Inflammatory macrophage treated with lipopolysaccharide for 4 hours (primary cell): ENCODE results near the gene STIM2.

Source experiments
- DNase-seq: peaks from one replicate; pipeline ENCODE4 v3.0.0-alpha.2; 2020

The STIM2 gene

DNA sequence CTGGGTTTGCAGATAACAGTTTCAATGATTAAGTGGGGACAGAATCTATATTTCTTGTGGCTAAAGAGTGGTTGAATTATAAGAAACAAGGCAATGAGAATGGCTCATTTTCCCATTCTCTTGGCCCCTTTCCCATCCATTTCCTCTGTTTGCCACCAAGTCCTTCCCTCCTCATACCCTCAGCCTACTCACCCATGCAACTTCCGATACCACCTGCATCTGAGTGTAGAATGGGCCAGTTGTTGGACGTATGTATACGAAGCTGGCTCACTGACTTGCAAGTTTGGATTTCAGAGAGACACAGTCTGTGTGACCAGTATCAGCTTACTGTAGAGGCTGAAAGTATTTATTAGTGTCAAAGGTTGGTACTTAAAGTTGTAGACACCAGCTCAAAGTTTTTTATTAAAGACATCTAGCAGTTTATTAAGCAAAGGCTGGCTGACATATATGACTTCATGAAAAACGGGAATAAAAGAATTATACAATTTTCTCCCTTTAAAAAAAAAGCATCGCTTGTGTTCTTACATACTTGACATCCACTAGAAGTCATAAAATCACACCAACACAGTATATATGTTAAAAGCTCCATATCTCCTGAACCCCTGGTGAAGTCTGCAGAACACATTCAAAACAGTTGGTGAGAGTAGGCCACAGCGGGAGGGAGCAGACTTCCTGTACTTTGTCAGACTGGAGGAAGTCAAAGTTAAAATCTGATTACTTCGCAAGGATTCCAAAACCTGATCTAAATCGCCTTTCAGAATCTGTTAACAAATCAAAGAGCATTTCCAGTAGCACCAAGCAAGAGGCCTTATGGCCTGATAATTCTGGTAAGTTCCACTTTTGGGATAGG, 22.4 kb upstream of the STIM2 start:
- no peak for DNase-seq

DNA sequence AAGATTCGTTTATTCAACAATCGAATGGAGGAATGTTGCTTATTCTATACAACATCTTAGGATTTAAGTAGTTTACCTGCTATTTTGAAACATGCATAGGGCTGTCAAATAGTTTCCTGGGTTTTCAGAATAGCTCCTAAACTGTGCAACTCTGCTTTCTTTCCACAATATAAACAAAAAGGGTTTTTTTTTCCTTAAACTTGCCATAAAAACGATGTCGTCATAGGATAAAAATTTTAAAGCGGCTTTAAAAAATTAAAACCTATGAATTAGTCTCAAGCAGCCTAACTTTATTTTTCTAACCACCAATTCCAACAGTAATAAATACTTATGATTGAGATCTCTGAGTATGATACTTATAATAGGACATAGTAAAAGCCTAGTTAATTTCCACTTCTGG, 21.6 kb upstream of the STIM2 start:
- no peak for DNase-seq

DNA sequence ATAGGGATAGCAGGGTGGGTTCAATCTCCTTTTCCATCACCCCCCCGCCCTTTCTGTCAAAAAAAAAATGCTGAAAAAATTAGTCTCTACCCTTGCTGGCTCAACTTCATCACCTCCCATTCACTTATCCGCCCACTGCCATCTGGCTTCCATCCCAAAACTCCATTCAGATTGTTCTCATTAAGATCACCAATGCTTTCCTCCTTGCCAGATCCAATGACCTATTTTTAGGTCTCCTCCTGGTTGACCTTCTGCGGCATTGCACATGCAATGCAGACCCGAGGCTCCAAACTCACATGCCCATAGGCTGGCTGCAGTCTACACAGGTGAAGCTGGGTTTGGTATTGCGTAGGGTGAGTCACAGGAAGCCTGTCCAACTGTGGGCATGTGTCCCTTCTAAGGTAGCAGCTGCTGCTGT, 21.1 kb upstream of the STIM2 start:
- no peak for DNase-seq

GRCh38 chr4:26840786-26841185, 19.9 kb upstream of the STIM2 start:
- DNase-seq = no peak

- peak; percentile 52 for DNase-seq
Measured at GRCh38 chr4:26842911-26843310, 17.7 kb upstream of the STIM2 start.

- no peak for DNase-seq
Measured at GRCh38 chr4:26850528-26850927, 10.1 kb upstream of the STIM2 start.

DNA sequence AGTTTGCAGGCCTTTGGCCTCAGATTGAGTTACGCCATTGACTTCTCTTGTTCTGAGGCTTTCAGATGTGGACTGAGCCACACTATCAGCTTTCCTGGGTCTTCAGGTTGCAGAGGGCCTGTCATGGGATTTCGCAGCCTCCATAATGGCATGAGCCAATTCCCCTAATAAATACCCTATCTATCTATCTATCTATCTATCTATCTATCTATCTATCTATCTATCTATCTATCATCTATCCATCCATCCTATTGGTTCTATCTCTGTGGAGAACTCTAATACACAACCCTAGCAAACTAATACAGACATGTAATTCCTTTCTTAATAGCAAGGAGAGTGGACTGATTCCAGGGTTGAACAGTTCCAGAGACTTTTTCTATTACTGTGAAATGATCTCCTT, 9.5 kb upstream of the STIM2 start:
- DNase-seq = no peak

GRCh38 chr4:26854701-26855100, 5.9 kb upstream of the STIM2 start:
- DNase-seq = no peak

- no peak for DNase-seq
Measured at GRCh38 chr4:26856906-26857277, 3.7 kb upstream of the STIM2 start.

- DNase-seq = peak; percentile 92
Measured at GRCh38 chr4:26857278-26858034, 3.2 kb upstream of the STIM2 start.

- DNase-seq = no peak
Measured at GRCh38 chr4:26858035-26858918, 2.4 kb upstream of the STIM2 start.

- peak; percentile 47 for DNase-seq
Measured at GRCh38 chr4:26858947-26859401, 1.7 kb upstream of the STIM2 start.

DNA sequence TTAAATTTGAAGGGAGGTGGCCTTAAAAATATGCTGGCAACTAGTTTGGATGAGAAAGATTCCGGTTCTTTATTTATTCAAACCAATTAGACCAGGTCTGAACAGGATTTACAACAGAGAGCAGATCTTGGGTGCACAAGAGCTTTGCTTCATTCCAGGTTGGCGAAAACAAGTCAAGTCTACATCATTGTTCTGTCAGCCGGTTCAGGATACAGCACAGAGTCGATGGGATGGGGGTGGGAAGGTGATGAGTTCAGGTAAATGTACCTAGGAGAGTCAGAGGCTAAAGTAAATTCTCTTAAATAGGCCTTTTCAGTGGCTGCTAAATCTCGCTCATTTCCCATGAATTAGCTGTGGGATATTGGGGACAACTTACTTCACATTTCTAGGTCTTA, 882 bp upstream of the STIM2 start:
- no peak for DNase-seq

- peak; percentile 43 for DNase-seq
Measured at GRCh38 chr4:26860922-26861433, 337 bp downstream of the STIM2 start.

DNA sequence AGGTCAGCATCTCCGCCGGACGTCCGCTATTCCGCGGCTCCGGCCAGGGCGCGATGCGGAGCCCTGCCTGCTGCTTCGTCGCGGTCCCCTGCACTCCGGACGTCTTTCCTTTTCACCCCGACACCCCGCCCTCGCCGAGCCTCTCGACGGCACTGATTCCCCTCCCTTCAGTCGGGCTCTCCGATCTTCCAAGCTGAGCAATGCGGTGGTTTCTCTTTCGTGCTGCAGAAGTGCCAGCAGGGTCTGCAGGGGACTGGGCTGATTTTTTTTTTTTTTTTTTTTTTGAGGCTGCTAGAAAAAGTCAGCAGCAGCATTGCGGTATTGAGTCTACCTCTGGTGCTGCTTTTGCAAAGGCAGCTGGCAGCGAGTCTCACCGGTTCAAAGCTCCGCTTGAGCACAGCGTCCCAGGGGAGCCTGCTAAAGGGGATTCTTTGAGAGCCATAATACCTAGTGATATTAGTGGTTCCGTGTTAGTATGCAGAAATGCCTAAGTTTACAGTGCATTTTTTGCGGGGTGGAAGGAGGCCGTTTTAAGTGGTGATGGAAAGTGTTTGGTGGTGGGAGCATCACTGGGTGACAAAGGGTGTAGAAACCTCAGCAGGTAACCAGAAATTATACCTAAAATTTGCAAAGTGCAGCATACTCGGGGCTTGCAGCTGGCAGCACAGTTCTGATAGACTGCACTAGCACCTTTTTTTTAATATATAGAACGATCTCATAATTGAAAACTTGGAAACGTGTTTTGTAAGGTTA, 969 bp downstream of the STIM2 start:
- peak; percentile 81 for DNase-seq

DNA sequence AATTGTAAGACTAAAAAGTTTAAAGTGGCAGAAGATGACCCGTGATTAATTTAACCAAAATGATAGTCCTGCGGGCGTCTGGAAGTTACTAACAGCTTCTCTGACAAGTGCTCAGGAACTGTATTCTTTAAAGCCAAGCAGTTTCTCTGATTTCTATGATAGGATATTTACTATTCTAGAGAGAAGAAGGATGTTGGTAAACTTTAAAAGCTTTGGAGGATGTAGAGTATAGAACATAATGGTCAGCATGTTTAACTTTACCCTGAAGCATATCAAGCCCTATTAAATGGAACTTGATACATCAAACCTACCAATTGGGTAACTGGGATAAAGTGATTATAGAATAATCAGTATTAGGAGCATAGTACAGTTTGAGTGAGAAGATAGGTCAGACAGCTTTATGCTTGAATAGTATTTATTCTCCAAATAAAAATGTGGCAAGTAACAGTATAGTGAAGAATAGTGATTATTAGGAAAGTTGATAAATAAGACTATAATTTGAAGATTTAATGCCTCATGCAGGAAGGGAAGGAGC, 1.8 kb downstream of the STIM2 start:
- no peak for DNase-seq

- no peak for DNase-seq
Measured at GRCh38 chr4:26863512-26863911, 2.9 kb downstream of the STIM2 start.

GRCh38 chr4:26864899-26865298, 4.3 kb downstream of the STIM2 start:
- peak; percentile 83 for DNase-seq

- DNase-seq = no peak
Measured at GRCh38 chr4:26866203-26866602, 5.6 kb downstream of the STIM2 start.

DNA sequence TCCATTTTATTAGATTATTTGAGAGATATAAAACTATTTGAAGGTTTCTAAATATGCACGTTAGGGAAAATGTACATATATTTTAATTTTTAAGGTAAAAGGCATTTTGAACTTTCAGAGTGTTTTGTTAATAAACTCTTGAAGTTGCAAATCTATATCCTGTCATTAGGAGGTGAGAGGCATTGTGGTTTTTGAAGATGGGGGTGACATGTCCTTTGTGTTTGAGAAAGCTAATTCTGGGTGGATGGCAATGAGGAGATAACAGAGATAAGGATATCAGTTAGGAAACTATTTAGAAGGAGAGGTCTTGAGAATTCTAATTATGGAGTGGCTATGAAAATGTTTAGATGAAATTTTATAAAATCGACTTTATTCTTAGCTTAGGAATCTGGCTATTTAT, 6.1 kb downstream of the STIM2 start:
- no peak for DNase-seq

- DNase-seq = no peak
Measured at GRCh38 chr4:26867914-26868684, 7.5 kb downstream of the STIM2 start.
